Retina (tissue), 1 donor: ENCODE results near the gene RFX8.
"Not testable (repeated sequence)": the region's sequence is repeated elsewhere in the genome, so short reads cannot be mapped to it uniquely, and the experiment has no call there.

Experiments
- DNase-seq: peaks from one replicate; pipeline ENCODE4 v3.0.0-alpha.2; 2016

Gene RFX8

GRCh38 chr2:101371636-101372035, 103.3 kb downstream of the RFX8 start:
- DNase-seq = no peak

- DNase-seq = no peak
Measured at GRCh38 chr2:101369100-101369499, 105.8 kb downstream of the RFX8 start.

GRCh38 chr2:101368376-101368775, 106.5 kb downstream of the RFX8 start:
- DNase-seq = no peak

GRCh38 chr2:101367508-101367907, 107.4 kb downstream of the RFX8 start:
- no peak for DNase-seq

- DNase-seq = no peak
Measured at GRCh38 chr2:101364878-101365277, 110.0 kb downstream of the RFX8 start.

- DNase-seq = no peak
Measured at GRCh38 chr2:101362777-101363176, 112.1 kb downstream of the RFX8 start.

GRCh38 chr2:101362316-101362715, 112.6 kb downstream of the RFX8 start:
- DNase-seq = no peak

- no peak for DNase-seq
Measured at GRCh38 chr2:101361522-101361921, 113.4 kb downstream of the RFX8 start.

GRCh38 chr2:101361121-101361520, 113.8 kb downstream of the RFX8 start:
- DNase-seq = no peak

GRCh38 chr2:101360232-101360631, 114.7 kb downstream of the RFX8 start:
- DNase-seq = no peak

- DNase-seq = no peak
Measured at GRCh38 chr2:101359410-101359954, 115.4 kb downstream of the RFX8 start.

- DNase-seq = no peak
Measured at GRCh38 chr2:101357376-101357775, 117.5 kb downstream of the RFX8 start.

- no peak for DNase-seq
Measured at GRCh38 chr2:101356521-101356920, 118.4 kb downstream of the RFX8 start.

- DNase-seq = no peak
Measured at GRCh38 chr2:101356055-101356454, 118.9 kb downstream of the RFX8 start.

GRCh38 chr2:101355401-101356054, 119.4 kb downstream of the RFX8 start:
- DNase-seq = no peak

GRCh38 chr2:101354420-101355311, 120.2 kb downstream of the RFX8 start:
- DNase-seq = no peak

- not testable (repeated sequence) for DNase-seq
Measured at GRCh38 chr2:101352631-101353030, 122.3 kb downstream of the RFX8 start.

- DNase-seq = no peak
Measured at GRCh38 chr2:101351207-101351606, 123.7 kb downstream of the RFX8 start.

- DNase-seq = no peak
Measured at GRCh38 chr2:101349893-101350662, 124.8 kb downstream of the RFX8 start.

- DNase-seq = no peak
Measured at GRCh38 chr2:101348883-101349282, 126.0 kb downstream of the RFX8 start.
